Activated T-cell treated with anti-CD3 and anti-CD28 coated beads, Interleukin-2, amount 50 U/mL, for 48 hours (primary cell): Measurements from ENCODE around the gene LZTR1.
"Not testable (repeated sequence)": the region's sequence is repeated elsewhere in the genome, so short reads cannot be mapped to it uniquely, and the experiment has no call there.

Experiments
- DNase-seq, 2 experiments: peaks; one replicate each; pipeline ENCODE4 v3.0.0-alpha.2; 2020

Gene LZTR1

GRCh38 chr22:20981787-20982562 is at the start of gene LZTR1:
Gene LZTR1, plus strand, starts transcription at chr22:20982297. Its CDS starts 75 bp downstream, at chr22:20982372.
- DNase-seq = peak; percentile 81 to 85

DNA sequence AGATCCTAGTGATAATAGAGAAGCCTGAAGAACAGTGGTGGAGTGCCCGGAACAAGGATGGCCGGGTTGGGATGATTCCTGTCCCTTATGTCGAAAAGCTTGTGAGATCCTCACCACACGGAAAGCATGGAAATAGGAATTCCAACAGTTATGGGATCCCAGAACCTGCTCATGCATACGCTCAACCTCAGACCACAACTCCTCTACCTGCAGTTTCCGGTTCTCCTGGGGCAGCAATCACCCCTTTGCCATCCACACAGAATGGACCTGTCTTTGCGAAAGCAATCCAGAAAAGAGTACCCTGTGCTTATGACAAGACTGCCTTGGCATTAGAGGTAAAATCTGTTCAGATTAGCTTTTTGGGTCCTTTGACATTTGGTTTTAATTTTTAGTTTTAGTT is 48.2 kb upstream of the LZTR1 start:
- DNase-seq = no peak

GRCh38 chr22:20935049-20935448 is 47.0 kb upstream of the LZTR1 start:
- DNase-seq = not testable (repeated sequence)

- DNase-seq = not testable (repeated sequence)
Measured at GRCh38 chr22:20935780-20936539, 46.1 kb upstream of the LZTR1 start.

- DNase-seq = no peak
Measured at GRCh38 chr22:20937031-20937793, 44.9 kb upstream of the LZTR1 start.

- no peak for DNase-seq
Measured at GRCh38 chr22:20937794-20938671, 44.1 kb upstream of the LZTR1 start.

DNA sequence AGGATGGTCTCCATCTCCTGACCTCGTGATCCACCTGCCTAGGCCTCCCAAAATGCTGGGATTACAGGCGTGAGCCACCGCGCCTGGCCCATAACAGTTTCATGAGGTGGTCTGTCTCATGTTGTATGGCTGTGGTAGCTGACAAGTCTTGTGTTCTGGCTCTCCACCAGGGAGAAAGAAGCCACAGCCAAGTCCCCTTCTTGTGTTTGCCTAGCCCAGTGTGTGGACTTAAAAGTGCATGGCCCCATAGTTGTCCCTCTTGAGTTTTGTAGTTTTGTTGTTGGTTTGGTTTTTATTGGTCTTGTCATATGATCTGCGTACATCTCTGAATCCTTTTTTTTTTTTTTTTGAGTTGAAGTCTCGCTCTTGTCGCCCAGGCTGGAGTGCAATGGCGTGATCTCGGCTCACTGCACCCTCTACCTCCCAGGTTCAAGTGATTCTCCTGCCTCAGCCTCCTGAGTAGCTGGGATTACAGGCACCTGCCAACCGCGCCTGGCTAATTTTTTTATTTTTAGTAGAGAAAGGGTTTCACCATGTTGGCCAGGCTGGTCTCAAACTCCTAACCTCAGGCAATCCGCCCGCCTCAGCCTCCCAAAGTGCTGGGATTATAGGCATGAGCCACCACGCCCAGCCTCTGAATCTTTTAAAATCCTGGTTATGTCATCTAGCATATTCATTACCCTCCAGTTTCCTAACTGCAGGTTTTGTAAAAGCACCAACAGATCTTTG is 42.5 kb upstream of the LZTR1 start:
- DNase-seq = not testable (repeated sequence)

DNA sequence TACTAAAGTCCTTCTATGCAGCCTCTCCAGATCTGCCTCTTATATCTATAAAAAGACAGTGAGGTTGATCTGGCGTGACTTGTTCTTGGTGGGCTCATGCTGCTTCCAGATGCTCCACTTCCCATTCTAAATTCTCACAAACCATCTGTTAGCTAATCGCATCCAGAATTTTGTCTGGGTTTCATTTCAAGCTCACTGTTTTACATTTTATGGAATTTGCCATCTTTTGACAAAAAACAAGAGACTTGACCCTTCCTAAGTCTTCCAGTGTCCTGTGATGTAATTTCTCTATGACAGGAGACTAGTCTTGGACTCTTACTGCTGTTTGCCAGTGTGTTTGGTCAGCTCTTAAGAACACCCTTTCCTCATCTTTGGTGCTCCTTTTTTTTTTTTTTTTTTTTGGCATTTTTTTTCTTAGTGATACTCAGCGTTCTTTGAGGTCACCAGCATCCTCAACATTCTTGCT is 41.9 kb upstream of the LZTR1 start:
- no peak for DNase-seq

- DNase-seq = no peak
Measured at GRCh38 chr22:20940904-20941385, 41.2 kb upstream of the LZTR1 start.

- DNase-seq = not testable (repeated sequence)
Measured at GRCh38 chr22:20942203-20942902, 39.7 kb upstream of the LZTR1 start.

GRCh38 chr22:20943104-20943933 is 38.8 kb upstream of the LZTR1 start:
- DNase-seq = no peak

GRCh38 chr22:20944042-20944441 is 38.1 kb upstream of the LZTR1 start:
- DNase-seq = no peak

DNA sequence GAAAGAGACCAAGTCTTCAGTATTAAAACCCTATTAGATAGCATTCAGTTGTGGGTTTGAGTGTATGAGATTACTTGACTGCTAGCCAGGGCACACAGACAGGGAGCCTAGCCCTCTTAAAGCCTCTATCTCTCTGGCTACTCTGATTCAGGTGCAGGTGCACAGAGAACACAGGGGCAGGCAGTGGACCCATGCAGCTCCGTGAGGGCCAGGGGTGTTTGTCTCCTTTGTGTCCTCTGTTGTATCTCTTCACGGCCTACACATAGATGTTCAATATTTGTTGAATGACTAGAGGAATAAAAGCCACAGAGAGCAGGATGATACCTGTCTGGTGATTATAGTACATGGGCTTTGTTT is 36.5 kb upstream of the LZTR1 start:
- DNase-seq = no peak

GRCh38 chr22:20946080-20946986 is 35.8 kb upstream of the LZTR1 start:
- no peak for DNase-seq

GRCh38 chr22:20946991-20947390 is 35.1 kb upstream of the LZTR1 start:
- DNase-seq = no peak

DNA sequence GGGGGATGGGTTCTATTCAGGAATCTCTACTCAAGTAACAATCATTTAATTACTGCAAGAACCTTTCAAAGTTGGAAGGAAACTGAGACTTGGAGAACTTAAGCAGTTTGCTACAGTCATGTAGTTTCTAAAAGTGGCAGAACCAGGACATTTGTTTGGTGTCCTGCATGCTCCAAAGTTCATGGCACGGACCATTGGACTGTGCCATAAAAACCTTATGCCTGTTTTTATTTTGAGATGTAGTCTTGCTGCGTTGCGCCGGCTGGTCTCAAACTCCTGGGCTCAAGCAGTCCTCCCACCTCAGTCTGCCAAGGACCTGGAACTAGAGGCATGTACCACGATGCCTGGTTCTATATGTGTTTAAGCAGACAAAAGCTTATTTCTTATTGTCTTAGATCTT is 33.6 kb upstream of the LZTR1 start:
- DNase-seq = no peak

GRCh38 chr22:20948989-20949388 is 33.1 kb upstream of the LZTR1 start:
- no peak for DNase-seq

GRCh38 chr22:20949698-20950183 is 32.4 kb upstream of the LZTR1 start:
- DNase-seq = no peak
